GM21737 (cell line): ENCODE results near the gene ZNF799.
"Not testable (repeated sequence)": the region's sequence is repeated elsewhere in the genome, so short reads cannot be mapped to it uniquely, and the experiment has no call there.

Experiments used
- ATAC-seq: cut with Tn5 transposase; IDR thresholded peaks from one replicate; pipeline ENCODE4 v1.9.1; 2021; ENCODE audit warnings: mild to moderate bottlenecking, moderate library complexity; ENCODE audit not compliant: unreplicated experiment

ZNF799 gene

GRCh38 chr19:12400633-12401502 is at the start of gene ZNF799:
ZNF799 (minus strand) TSS chr19:12401271; CDS start chr19:12401070, 201 bp downstream.
- ATAC-seq: peak; percentile 80

- no peak for ATAC-seq
Observed at GRCh38 chr19:12450844-12451243, 49.8 kb upstream of the ZNF799 start.

GRCh38 chr19:12448808-12449207 is 47.7 kb upstream of the ZNF799 start:
- ATAC-seq: no peak

- ATAC-seq: peak; percentile 87
Observed at GRCh38 chr19:12440541-12441316, 39.7 kb upstream of the ZNF799 start, which contains the start of gene ZNF443. ZNF443 (minus strand) TSS chr19:12441021; CDS start chr19:12440914, 107 bp downstream.

DNA sequence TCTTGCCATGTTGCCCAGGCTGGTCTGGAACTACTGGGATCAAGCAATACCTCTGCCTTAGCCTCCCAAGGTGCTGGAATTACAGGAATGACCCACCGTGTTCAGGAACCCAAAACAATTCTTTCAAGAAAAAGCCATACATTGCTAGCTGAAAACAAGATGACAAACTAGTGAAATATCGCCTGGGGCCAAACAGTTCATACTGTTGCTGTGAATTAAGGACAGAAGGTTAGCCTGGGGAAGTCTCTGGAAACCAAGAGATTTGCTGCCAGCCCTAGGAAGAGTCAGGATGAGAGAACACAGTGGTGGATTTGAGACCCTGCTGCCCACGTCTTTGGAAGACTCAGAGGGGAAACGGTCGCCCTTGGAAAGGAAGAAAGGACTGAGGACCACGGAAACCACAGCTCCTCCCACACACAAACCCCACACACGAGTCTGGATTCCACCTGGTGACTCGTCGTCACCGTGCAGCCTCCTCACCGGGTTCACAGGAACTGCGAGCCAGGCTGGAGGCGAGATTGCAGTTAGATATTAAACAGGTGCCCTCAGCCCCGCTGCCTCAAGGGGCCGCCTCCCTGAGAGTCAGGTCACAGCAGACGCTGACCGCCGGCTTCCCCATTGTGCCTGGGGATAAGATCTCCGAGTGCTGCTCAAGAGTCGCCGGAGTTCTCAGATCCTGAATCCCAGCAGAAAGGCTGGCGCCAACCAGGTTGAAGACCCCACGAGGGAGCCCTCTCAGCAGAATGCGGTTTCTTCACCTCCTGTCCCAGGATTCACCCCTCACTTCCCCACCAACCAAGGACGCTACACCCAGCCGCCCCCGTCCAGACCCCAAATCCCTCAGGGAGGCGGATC is 38.8 kb upstream of the ZNF799 start:
- peak; percentile 40 for ATAC-seq

- not testable (repeated sequence) for ATAC-seq
Observed at GRCh38 chr19:12430726-12431299, 29.7 kb upstream of the ZNF799 start.

DNA sequence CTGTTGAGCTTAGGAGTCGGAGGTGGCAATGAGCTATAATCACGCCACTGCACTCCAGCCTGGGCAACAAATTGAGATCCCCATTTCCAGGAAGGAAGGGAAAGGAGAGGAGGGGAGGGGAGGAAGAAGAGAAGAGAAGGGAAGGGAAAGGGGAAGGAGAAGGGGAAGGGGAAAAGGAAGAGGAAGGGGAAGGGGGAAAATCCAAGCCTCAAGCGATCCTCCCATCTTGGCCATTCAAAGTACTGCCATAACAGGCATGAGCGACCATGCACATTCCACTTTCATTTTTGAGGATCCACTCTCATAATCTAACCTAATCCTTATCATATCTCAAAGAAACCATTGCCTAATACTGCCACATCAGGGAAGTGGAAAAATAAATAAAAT is 24.8 kb upstream of the ZNF799 start:
- ATAC-seq: no peak

- ATAC-seq: no peak
Observed at GRCh38 chr19:12425236-12425887, 24.3 kb upstream of the ZNF799 start.

- not testable (repeated sequence) for ATAC-seq
Observed at GRCh38 chr19:12417273-12417672, 16.2 kb upstream of the ZNF799 start.

GRCh38 chr19:12411893-12412292 is 10.8 kb upstream of the ZNF799 start:
- no peak for ATAC-seq

DNA sequence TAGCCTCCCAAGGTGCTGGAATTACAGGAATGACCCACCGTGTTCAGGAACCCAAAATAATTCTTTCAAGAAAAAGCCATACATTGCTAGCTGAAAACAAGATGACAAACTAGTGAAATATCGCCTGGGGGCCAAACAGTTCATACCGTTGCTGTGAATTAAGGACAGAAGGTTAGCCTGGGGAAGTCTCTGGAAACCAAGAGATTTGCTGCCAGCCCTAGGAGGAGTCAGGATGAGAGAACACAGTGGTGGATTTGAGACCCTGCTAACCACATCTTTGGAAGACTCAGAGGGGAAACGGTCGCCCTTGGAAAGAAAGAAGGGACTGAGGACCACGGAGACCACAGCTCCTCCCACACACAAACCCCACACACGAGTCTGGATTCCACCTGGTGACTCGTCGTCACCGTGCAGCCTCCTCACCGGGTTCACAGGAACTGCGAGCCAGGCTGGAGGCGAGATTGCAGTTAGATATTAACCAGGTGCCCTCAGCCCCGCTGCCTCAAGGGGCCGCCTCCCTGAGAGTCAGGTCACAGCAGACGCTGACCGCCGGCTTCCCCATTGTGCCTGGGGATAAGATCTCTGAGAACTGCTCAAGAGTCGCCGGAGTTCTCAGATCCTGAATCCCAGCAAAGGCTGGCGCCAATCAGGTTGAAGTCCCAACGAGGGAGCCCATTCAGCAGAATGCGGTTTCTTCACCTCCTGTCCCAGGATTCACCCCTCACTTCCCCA is 1.0 kb downstream of the ZNF799 start:
- ATAC-seq: peak; percentile 38

DNA sequence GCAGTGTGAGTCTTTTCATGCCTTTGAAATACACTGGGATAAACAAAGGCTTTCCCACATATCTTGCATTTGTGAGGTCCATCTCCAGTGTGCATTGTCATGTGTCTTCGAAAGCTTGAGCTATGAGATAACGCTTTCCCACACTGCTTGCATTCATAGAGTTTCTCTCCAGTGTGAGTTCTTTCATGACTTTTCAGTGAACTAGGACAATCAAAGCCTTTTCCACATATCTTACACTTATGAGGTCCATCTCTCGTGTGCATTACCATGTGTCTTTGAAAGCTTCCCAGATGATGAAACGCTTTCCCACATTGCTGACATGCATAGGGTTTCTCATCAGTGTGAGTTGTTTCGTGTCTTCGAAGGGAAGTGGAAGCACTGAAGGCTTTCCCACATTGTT is 9.9 kb downstream of the ZNF799 start:
- ATAC-seq: not testable (repeated sequence)

DNA sequence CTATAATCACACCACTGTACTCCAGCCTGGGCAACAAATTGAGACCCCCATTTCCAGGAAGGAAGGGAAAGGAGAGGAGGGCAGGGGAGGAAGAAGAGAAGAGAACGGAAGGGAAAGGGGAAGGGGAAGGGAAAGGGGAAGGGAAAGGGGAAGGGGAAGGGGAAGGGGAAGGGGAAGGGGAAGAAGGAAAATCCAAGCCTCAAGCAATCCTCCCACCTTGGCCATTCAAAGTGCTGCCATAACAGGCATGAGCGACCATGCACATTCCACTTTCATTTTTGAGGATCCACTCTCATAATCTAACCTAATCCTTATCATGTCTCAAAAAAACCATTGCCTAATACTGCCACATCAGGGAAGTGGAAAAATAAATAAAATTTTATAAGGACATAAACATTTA is 14.7 kb downstream of the ZNF799 start:
- not testable (repeated sequence) for ATAC-seq

- ATAC-seq: no peak
Observed at GRCh38 chr19:12380444-12380737, 20.7 kb downstream of the ZNF799 start.

- ATAC-seq: no peak
Observed at GRCh38 chr19:12379732-12380443, 21.2 kb downstream of the ZNF799 start.

DNA sequence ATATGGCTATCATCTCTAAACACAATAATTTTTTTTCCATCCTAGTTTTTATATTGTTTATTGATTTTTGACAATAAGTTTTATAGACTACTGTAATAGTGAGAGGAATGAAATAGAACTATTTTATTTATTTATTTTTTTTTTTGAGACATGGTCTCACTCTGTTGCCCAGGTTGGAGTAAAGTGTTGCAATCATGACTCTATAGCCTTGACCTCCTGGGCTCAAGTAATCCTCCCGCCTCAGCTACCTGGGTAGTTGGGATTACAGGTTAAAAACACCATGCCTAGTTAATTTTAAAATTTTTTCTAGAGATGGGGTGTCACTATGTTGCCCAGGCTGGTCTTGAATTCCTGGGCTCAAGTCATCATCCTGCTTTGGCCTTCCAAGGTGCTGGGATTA is 27.0 kb downstream of the ZNF799 start:
- no peak for ATAC-seq

DNA sequence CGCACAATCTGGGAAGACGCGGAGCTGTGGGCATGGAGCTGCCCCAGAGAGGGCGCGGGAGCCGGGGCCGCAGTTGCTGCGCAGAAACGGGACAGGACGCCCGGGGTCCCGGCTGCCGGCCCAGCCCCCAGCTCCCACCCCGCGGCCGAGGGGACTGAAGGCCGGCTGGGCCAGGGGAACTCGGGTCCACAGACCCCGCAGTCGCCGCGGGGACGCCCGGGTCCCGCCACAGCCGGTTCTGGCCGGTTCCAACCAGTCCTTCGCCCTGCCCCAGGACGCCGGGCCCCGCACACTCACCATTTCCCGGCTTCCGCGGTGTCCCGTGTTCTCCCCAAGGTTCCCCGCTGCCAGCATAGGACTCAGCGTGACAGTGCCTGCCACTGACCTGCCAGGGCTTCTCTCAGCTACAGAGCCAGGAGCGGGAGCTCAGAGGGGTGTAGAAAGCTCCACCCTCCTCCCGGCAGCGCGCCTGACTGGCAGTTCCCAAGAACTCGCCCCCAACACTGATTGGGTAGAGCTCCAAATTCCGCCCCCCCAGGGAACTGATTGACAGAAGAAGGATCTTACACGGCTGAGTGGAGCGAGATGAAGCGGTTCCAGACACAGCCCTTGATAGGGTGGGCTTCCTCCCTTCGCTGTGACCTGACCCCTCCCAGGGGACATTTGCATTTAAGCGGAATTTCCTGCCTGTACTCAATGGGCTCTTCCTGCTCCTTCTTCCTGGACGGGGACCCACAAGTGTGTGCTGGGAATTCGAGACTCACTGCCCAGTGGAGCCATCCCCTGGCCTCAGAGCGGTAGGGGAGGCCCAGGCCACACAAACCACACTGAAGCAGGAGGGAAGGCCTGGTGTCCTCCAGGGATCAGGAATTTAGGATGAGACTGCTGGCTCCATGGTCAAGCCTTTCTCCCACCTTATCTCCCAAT is 35.6 kb downstream of the ZNF799 start, which contains the start of gene ZNF442:
Gene ZNF442, minus strand, starts transcription at position 448 of the 927 bp plus-strand sequence. CDS start 2,052 bp downstream, outside the sequence.
- peak; percentile 88 for ATAC-seq
